Inflammatory macrophage (primary cell): ENCODE results near the gene CDNF.
"Not testable (repeated sequence)": the region's sequence is repeated elsewhere in the genome, so short reads cannot be mapped to it uniquely, and the experiment has no call there.

ENCODE experiments used
- DNase-seq, 2 donors: peaks; one replicate each; pipeline ENCODE4 v3.0.0-alpha.2; 2020 to 2022

CDNF gene

GRCh38 chr10:14838582-14839304 is 906 bp upstream of the CDNF start:
- peak in 1 of 2 donors; percentile 16 for DNase-seq

GRCh38 chr10:14837003-14837756 is 657 bp downstream of the CDNF start:
- DNase-seq: peak in 1 of 2 donors; percentile 5

- no peak for DNase-seq
These were observed 1.6 kb downstream of the CDNF start for GRCh38 chr10:14836208-14836607.

- DNase-seq: no peak
These were observed 4.7 kb downstream of the CDNF start for GRCh38 chr10:14833106-14833505.

- DNase-seq: peak; percentile 50 to 54
These were observed 11.6 kb downstream of the CDNF start for GRCh38 chr10:14826076-14826829.

- DNase-seq: no peak
These were observed 13.9 kb downstream of the CDNF start for GRCh38 chr10:14823966-14824365.

- peak; percentile 64 for DNase-seq
These were observed 14.7 kb downstream of the CDNF start for GRCh38 chr10:14822879-14823755.

- no peak for DNase-seq
These were observed 16.0 kb downstream of the CDNF start for GRCh38 chr10:14821635-14822375.

GRCh38 chr10:14820775-14821154 is 17.1 kb downstream of the CDNF start:
- DNase-seq: peak in 1 of 2 donors; percentile 48

- DNase-seq: no peak
These were observed 17.6 kb downstream of the CDNF start for GRCh38 chr10:14820010-14820774.

- not testable (repeated sequence) for DNase-seq
These were observed 21.1 kb downstream of the CDNF start for GRCh38 chr10:14816717-14817116.

- DNase-seq: no peak
These were observed 22.2 kb downstream of the CDNF start for GRCh38 chr10:14815681-14816080.

GRCh38 chr10:14812271-14812670 is 25.6 kb downstream of the CDNF start:
- DNase-seq: no peak

- no peak for DNase-seq
These were observed 26.6 kb downstream of the CDNF start for GRCh38 chr10:14810969-14811953.

- no peak for DNase-seq
These were observed 31.5 kb downstream of the CDNF start for GRCh38 chr10:14806318-14806717.

GRCh38 chr10:14803827-14804226 is 34.0 kb downstream of the CDNF start:
- no peak for DNase-seq

- no peak for DNase-seq
These were observed 36.1 kb downstream of the CDNF start for GRCh38 chr10:14801723-14802122.

- DNase-seq: no peak
These were observed 37.4 kb downstream of the CDNF start for GRCh38 chr10:14800397-14800796.

GRCh38 chr10:14798636-14799035 is 39.2 kb downstream of the CDNF start:
- peak; percentile 12 to 34 for DNase-seq

GRCh38 chr10:14787938-14788337 is 49.9 kb downstream of the CDNF start:
- no peak for DNase-seq
